GM23338 (cell line): Measurements from ENCODE around the gene COLEC12. TPM values are rescaled to one million over a fixed set of nuclear protein-coding genes. Genes with fewer than 3 reads are reported as not detected.

ENCODE experiments used
- ATAC-seq: fragments of 200-7000 bp; cut with Tn5 transposase; 3 replicates; pipeline ENCODE4 v1.9.1; 2020
- DNase-seq: peaks from one replicate; pipeline ENCODE4 v3.0.0-alpha.2; 2015; ENCODE audit warnings: low spot score
- H2AFZ ChIP-seq: fragments of 200-600 bp; sonication (generic); 2 replicates; pipeline ENCODE4 v1.8.0; 2016; ENCODE audit warnings: antibody characterized with exemption, mild to moderate bottlenecking, moderate library complexity
- H3F3A ChIP-seq: fragments of 200-600 bp; sonication (generic); replicated peaks from 2 replicates; pipeline ENCODE4 v1.8.0; 2017; ENCODE audit warnings: antibody characterized with exemption, mixed run types, low read depth
- H3K27ac ChIP-seq: fragments of 200-600 bp; sonication (generic); 2 replicates; pipeline ENCODE4 v1.6.1; 2016; ENCODE audit warnings: low read depth
- H3K27me3 ChIP-seq: fragments of 200-600 bp; sonication (generic); 2 replicates; pipeline ENCODE4 v1.8.0; 2016; ENCODE audit warnings: mild to moderate bottlenecking, mixed run types, moderate library complexity; ENCODE audit not compliant: insufficient read depth
- H3K36me3 ChIP-seq: fragments of 200-600 bp; sonication (generic); 2 replicates; pipeline ENCODE4 v1.8.0; 2016; ENCODE audit warnings: mild to moderate bottlenecking; ENCODE audit not compliant: insufficient read depth
- H3K4me1 ChIP-seq: fragments of 200-600 bp; sonication (generic); 2 replicates; pipeline ENCODE4 v1.8.0; 2016; ENCODE audit warnings: mild to moderate bottlenecking, moderate library complexity; ENCODE audit not compliant: insufficient read depth
- H3K4me2 ChIP-seq: fragments of 200-600 bp; sonication (generic); 2 replicates; pipeline ENCODE4 v1.7.1; 2017; ENCODE audit warnings: mixed run types
- H3K4me3 ChIP-seq: fragments of 200-600 bp; sonication (generic); 2 replicates; pipeline ENCODE4 v1.6.1; 2016; ENCODE audit warnings: mixed run types
- H3K79me2 ChIP-seq: fragments of 200-600 bp; sonication (generic); replicated peaks from 2 replicates; pipeline ENCODE4 v1.8.0; 2017; ENCODE audit warnings: mild to moderate bottlenecking; ENCODE audit not compliant: insufficient read depth
- H3K9me2 ChIP-seq: fragments of 200-600 bp; sonication (generic); 2 replicates; pipeline ENCODE4 v1.8.0; 2017; ENCODE audit not compliant: insufficient read depth
- H4K20me1 ChIP-seq: fragments of 200-600 bp; sonication (generic); replicated peaks from 2 replicates; pipeline ENCODE4 v1.8.0; 2017; ENCODE audit warnings: mild to moderate bottlenecking; ENCODE audit not compliant: insufficient read depth
- H3K27ac Mint-ChIP-seq: 2 replicates; pipeline ENCODE4 v1.8.0; 2020; ENCODE audit warnings: inconsistent platforms, mild to moderate bottlenecking, moderate library complexity, mixed read lengths
- H3K27me3 Mint-ChIP-seq: 3 replicates; pipeline ENCODE4 v1.8.0; 2022; ENCODE audit warnings: low read depth, mild to moderate bottlenecking, moderate library complexity, mixed read lengths, inconsistent platforms; ENCODE audit not compliant: insufficient read depth, poor library complexity
- H3K36me3 Mint-ChIP-seq: 3 replicates; pipeline ENCODE4 v1.8.0; 2021; ENCODE audit warnings: low read depth, mild to moderate bottlenecking, inconsistent platforms, moderate library complexity, mixed read lengths
- H3K4me1 Mint-ChIP-seq: 3 replicates; pipeline ENCODE4 v1.8.0; 2020; ENCODE audit warnings: mild to moderate bottlenecking, inconsistent platforms, mixed read lengths
- H3K4me3 Mint-ChIP-seq: 3 replicates; pipeline ENCODE4 v1.8.0; 2021; ENCODE audit warnings: moderate library complexity, mild to moderate bottlenecking, inconsistent platforms, mixed read lengths
- H3K9me3 Mint-ChIP-seq: 3 replicates; pipeline ENCODE4 v1.8.0; 2020; ENCODE audit warnings: moderate library complexity, mild to moderate bottlenecking, inconsistent platforms, mixed read lengths
- CREB1 ChIP-seq: fragments of 250-450 bp; sonication (Bioruptor Pico); IDR thresholded peaks from 2 replicates; pipeline ENCODE4 v1.5.0; 2020; ENCODE audit warnings: low read depth, mild to moderate bottlenecking, moderate library complexity
- CTCF ChIP-seq, 2 experiments: fragments of 200-600 bp in 1 of 2; sonication (generic) in 1 of 2; conservative IDR thresholded peaks; 2 replicates each; pipeline versions ENCODE4 v1.5.1 to v1.6.1; 2016 to 2017; ENCODE audit warnings: antibody characterized with exemption in 2 of 2, low read depth in 2 of 2, mild to moderate bottlenecking in 2 of 2, moderate library complexity in 1 of 2
- ETS1 ChIP-seq: IDR thresholded peaks from 2 replicates; pipeline ENCODE4 v1.6.1; 2016; ENCODE audit warnings: antibody characterized with exemption
- EZH2 ChIP-seq: fragments of 200-600 bp; sonication (generic); IDR thresholded peaks from one replicate; pipeline ENCODE4 v1.8.0; 2017; ENCODE audit warnings: antibody characterized with exemption, mild to moderate bottlenecking, low read depth; ENCODE audit not compliant: unreplicated experiment
- EZH2phosphoT487 ChIP-seq: fragments of 200-600 bp; sonication (generic); IDR thresholded peaks from one replicate; pipeline ENCODE4 v1.8.1; 2018; ENCODE audit warnings: antibody characterized with exemption; ENCODE audit not compliant: unreplicated experiment
- JUNB ChIP-seq: IDR thresholded peaks from one replicate; pipeline ENCODE4 v1.6.1; 2016; ENCODE audit warnings: antibody characterized with exemption; ENCODE audit not compliant: unreplicated experiment
- NANOG ChIP-seq: IDR thresholded peaks from 2 replicates; pipeline ENCODE4 v1.6.1; 2016; ENCODE audit warnings: antibody characterized with exemption, borderline replicate concordance
- STAT1 ChIP-seq: IDR thresholded peaks from one replicate; pipeline ENCODE4 v1.6.1; 2016; ENCODE audit warnings: antibody characterized with exemption; ENCODE audit not compliant: unreplicated experiment
- ZNF114 ChIP-seq: fragments of 250-450 bp; sonication (Bioruptor Pico); IDR thresholded peaks from 2 replicates; pipeline ENCODE4 v1.5.0; 2020; ENCODE audit warnings: mild to moderate bottlenecking, moderate library complexity
- ZNF331 ChIP-seq: fragments of 250-450 bp; sonication (Bioruptor Pico); IDR thresholded peaks from 2 replicates; pipeline ENCODE4 v1.5.0; 2020; ENCODE audit warnings: low read depth, mild to moderate bottlenecking, moderate library complexity
- ZNF462 ChIP-seq: fragments of 250-450 bp; sonication (Bioruptor Pico); IDR thresholded peaks from 2 replicates; pipeline ENCODE4 v1.5.0; 2020; ENCODE audit warnings: mild to moderate bottlenecking, moderate library complexity
- polyA plus RNA-seq: library from polyadenylated mRNA; unstranded; fragments of >200 nt; fragmentation: Nextera tagmentation; extraction: Ambion mirVana; gene quantifications from 2 replicates; pipeline ENCODE4 v1.2.1, GENCODE V29; 2016
- total RNA-seq: library from RNA; depleted of rRNA; stranded (reverse); fragments of >200 nt; shearing (Covaris generic); gene quantifications from 2 replicates; pipeline ENCODE4 v1.2.3, GENCODE V29; 2014
- TF ChIP-seq, protein P1 (sequence below): IDR thresholded peaks from one replicate; pipeline ENCODE4 v1.6.1; 2018; ENCODE audit warnings: antibody characterized with exemption; ENCODE audit not compliant: unreplicated experiment

Gene COLEC12
- total and polyA plus RNA-seq, 2 experiments from 2014 or later = 1.1 to 3.2 TPM

GRCh38 chr18:305003-305501 lies 195.4 kb downstream of the COLEC12 start:
- TF ChIP-seq NANOG (no peak), CREB1 (CRISPR knock-in tag) (no peak), JUNB (no peak), ZNF462 (CRISPR knock-in tag) (no peak; the same call in 1 of the 2 replicates), CTCF (conservative IDR thresholded peaks at IDR 0.05; ENCODE audit: low read depth in 2 of 2) (no peak), STAT1 (no peak), EZH2phosphoT487 (no peak), ETS1 (no peak), EZH2 (no peak), ZNF114 (no peak), ZNF331 (CRISPR knock-in tag) (no peak)
- TF ChIP-seq, protein P1, sequence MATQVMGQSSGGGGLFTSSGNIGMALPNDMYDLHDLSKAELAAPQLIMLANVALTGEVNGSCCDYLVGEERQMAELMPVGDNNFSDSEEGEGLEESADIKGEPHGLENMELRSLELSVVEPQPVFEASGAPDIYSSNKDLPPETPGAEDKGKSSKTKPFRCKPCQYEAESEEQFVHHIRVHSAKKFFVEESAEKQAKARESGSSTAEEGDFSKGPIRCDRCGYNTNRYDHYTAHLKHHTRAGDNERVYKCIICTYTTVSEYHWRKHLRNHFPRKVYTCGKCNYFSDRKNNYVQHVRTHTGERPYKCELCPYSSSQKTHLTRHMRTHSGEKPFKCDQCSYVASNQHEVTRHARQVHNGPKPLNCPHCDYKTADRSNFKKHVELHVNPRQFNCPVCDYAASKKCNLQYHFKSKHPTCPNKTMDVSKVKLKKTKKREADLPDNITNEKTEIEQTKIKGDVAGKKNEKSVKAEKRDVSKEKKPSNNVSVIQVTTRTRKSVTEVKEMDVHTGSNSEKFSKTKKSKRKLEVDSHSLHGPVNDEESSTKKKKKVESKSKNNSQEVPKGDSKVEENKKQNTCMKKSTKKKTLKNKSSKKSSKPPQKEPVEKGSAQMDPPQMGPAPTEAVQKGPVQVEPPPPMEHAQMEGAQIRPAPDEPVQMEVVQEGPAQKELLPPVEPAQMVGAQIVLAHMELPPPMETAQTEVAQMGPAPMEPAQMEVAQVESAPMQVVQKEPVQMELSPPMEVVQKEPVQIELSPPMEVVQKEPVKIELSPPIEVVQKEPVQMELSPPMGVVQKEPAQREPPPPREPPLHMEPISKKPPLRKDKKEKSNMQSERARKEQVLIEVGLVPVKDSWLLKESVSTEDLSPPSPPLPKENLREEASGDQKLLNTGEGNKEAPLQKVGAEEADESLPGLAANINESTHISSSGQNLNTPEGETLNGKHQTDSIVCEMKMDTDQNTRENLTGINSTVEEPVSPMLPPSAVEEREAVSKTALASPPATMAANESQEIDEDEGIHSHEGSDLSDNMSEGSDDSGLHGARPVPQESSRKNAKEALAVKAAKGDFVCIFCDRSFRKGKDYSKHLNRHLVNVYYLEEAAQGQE = no peak
- ATAC-seq (peak; percentile 86), DNase-seq (peak; percentile 21)
- Histone ChIP-seq H3K79me2 (no peaks in the 10 kb centered on the region), H3K27me3 (no peaks in the 10 kb centered on the region), H3K9me2 (no peaks in the 10 kb centered on the region), H2AFZ (peak overlapping the region; percentile 81), H4K20me1 (no peaks in the 10 kb centered on the region), H3K27ac (peak overlapping the region; percentile 6; the same call in 1 of the 2 replicates), H3K4me2 (0 out of 2 replicates have a peak overlapping the region, but pooled peaks have one; percentile 26), H3K4me3 (no peak overlapping the region), H3F3A (no peaks in the 10 kb centered on the region), H3K36me3 (no peaks in the 10 kb centered on the region), H3K4me1 (peaks cover 25% of the 10 kb centered on the region)
- no peak overlapping the region for H3K4me3 Mint-ChIP-seq
- no peaks in the 10 kb centered on the region for H3K36me3 Mint-ChIP-seq
- H3K27me3 Mint-ChIP-seq = peaks cover 4% of the 10 kb centered on the region
- peaks cover 42% of the 10 kb centered on the region for H3K4me1 Mint-ChIP-seq
- no peaks in the 10 kb centered on the region; the same call in 2 of the 3 replicates for H3K9me3 Mint-ChIP-seq
- H3K27ac Mint-ChIP-seq = no peak overlapping the region
